HEK293T (cell line): ENCODE data around the gene PAFAH2.
A peak's percentile ranks its signal among the peaks of the same experiment; 100 is the strongest.

Experiments used
- CTCF ChIA-PET: fragments of 350-600 bp; formaldehyde crosslinking; extraction: SDS; loops from one replicate; lab custom pipeline; 2021; ENCODE audit warnings: antibody characterized with exemption, inconsistent platforms; lab: Yijun Ruan, JAX
- POLR2A ChIA-PET: fragments of 350-600 bp; formaldehyde crosslinking; extraction: SDS; loops from one replicate; lab custom pipeline; 2020; ENCODE audit warnings: antibody characterized with exemption, inconsistent platforms; lab: Yijun Ruan, JAX
- DNase-seq: peaks from one replicate; pipeline ENCODE4 v3.0.0; 2012; ENCODE audit warnings: mixed read lengths; ENCODE audit errors: extremely low spot score
- ARNT ChIP-seq: fragments of 450-650 bp; IDR thresholded peaks from 2 replicates; pipeline ENCODE4 v1.6.1; 2017; ENCODE audit warnings: mild to moderate bottlenecking
- BHLHE40 ChIP-seq: fragments of 450-650 bp; IDR thresholded peaks from 2 replicates; pipeline ENCODE4 v1.6.1; 2016; ENCODE audit warnings: mild to moderate bottlenecking, moderate library complexity, borderline replicate concordance
- CTBP1 ChIP-seq: fragments of 450-650 bp; IDR thresholded peaks from 2 replicates; pipeline ENCODE4 v1.6.1; 2016; ENCODE audit warnings: borderline replicate concordance
- ELF4 ChIP-seq: fragments of 450-650 bp; IDR thresholded peaks from 2 replicates; pipeline ENCODE4 v1.6.1; 2017; ENCODE audit warnings: antibody characterized with exemption
- FOXA1 ChIP-seq: fragments of 450-650 bp; IDR thresholded peaks from 2 replicates; pipeline ENCODE4 v1.6.1; 2016; ENCODE audit warnings: mild to moderate bottlenecking
- FOXK2 ChIP-seq: fragments of 450-650 bp; IDR thresholded peaks from 2 replicates; pipeline ENCODE4 v1.6.1; 2016; ENCODE audit warnings: mild to moderate bottlenecking
- FOXM1 ChIP-seq: fragments of 450-650 bp; IDR thresholded peaks from 2 replicates; pipeline ENCODE4 v1.6.1; 2017; ENCODE audit warnings: mild to moderate bottlenecking, borderline replicate concordance
- HDGF ChIP-seq: fragments of 450-650 bp; IDR thresholded peaks from 2 replicates; pipeline ENCODE4 v1.6.1; 2017; ENCODE audit warnings: antibody characterized with exemption, borderline replicate concordance
- L3MBTL2 ChIP-seq: fragments of 450-650 bp; conservative IDR thresholded peaks from 2 replicates; pipeline ENCODE4 v1.6.1; 2016; ENCODE audit warnings: mild to moderate bottlenecking
- LEF1 ChIP-seq: fragments of 450-650 bp; IDR thresholded peaks from 2 replicates; pipeline ENCODE4 v1.6.1; 2017; ENCODE audit warnings: mild to moderate bottlenecking, borderline replicate concordance
- NFRKB ChIP-seq: fragments of 450-650 bp; IDR thresholded peaks from 2 replicates; pipeline ENCODE4 v1.6.1; 2016; ENCODE audit warnings: mild to moderate bottlenecking, moderate library complexity
- SP1 ChIP-seq: fragments of 450-650 bp; IDR thresholded peaks from 2 replicates; pipeline ENCODE4 v1.6.1; 2017
- SUZ12 ChIP-seq: fragments of 450-650 bp; IDR thresholded peaks from 2 replicates; pipeline ENCODE4 v1.6.1; 2016; ENCODE audit warnings: mild to moderate bottlenecking
- TARDBP ChIP-seq: fragments of 450-650 bp; IDR thresholded peaks from 2 replicates; pipeline ENCODE4 v1.6.1; 2016
- ZNF384 ChIP-seq: fragments of 450-650 bp; IDR thresholded peaks from 2 replicates; pipeline ENCODE4 v1.6.1; 2016
- TF ChIP-seq, protein P1 (sequence below): fragments of 450-650 bp; IDR thresholded peaks from 2 replicates; pipeline ENCODE4 v1.6.1; 2016

PAFAH2 gene

DNA sequence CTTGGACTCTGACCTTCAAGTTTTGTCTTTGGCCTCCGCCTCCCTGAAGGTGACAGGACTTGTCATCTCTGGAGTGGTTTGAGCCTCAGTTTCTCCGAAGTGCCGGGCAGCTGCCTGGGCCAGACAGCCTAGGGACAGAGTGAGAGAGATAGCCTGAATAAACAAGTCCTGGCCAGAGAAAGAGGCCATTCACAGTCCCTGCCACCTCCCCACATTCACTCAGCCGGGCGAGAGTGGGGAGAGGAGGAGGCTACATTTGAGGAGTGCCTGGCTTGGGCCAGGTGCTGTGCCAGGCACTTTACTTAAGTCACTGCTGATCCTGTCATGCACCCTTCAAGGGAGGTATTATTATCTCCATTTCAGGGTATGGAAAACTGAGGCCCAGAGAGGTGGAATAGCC, 27.2 kb upstream of the PAFAH2 start:
- TF ChIP-seq BHLHE40 (no peak), ARNT (no peak), FOXK2 (no peak), SP1 (no peak)
- ChIA-PET CTCF (interaction anchor here (1.0 to 1.1 kb wide), 2 partner anchors 10 to 120 kb away, joined by 3 read pairs; no protein-coding TSS in a partner anchor), POLR2A (no interaction called here)
- no peak for DNase-seq

- ChIA-PET CTCF (interaction anchor here (1.3 to 1.7 kb wide), 2 partner anchors 121 to 128 kb away, joined by 3 to 4 read pairs; no protein-coding TSS in a partner anchor), POLR2A (interaction anchor here (0.5 to 1.0 kb wide), 2 partner anchors 26 to 778 kb away, joined by 3 read pairs; partner anchors contain the start of gene PAFAH2)
- TF ChIP-seq ARNT: no peak
- TF ChIP-seq ELF4: no peak
- TF ChIP-seq HDGF: no peak
- TF ChIP-seq SP1: no peak
- TF ChIP-seq NFRKB: no peak
- TF ChIP-seq TARDBP: no peak
- TF ChIP-seq CTBP1: no peak
- TF ChIP-seq, protein P1, sequence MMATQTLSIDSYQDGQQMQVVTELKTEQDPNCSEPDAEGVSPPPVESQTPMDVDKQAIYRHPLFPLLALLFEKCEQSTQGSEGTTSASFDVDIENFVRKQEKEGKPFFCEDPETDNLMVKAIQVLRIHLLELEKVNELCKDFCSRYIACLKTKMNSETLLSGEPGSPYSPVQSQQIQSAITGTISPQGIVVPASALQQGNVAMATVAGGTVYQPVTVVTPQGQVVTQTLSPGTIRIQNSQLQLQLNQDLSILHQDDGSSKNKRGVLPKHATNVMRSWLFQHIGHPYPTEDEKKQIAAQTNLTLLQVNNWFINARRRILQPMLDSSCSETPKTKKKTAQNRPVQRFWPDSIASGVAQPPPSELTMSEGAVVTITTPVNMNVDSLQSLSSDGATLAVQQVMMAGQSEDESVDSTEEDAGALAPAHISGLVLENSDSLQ: no peak
- no peak for TF ChIP-seq FOXA1
- no peak for TF ChIP-seq LEF1
- TF ChIP-seq SUZ12: no peak
- no peak for TF ChIP-seq FOXM1
- no peak for TF ChIP-seq BHLHE40
- no peak for TF ChIP-seq FOXK2
- TF ChIP-seq ZNF384: no peak
- no peak for DNase-seq
Observed at GRCh38 chr1:26023826-26024225, 26.0 kb upstream of the PAFAH2 start.

- DNase-seq: no peak
- ChIA-PET CTCF (interaction anchor here (1.7 kb wide), 1 partner anchor 122 kb away, joined by 4 read pairs; no protein-coding TSS in a partner anchor), POLR2A (no interaction called here)
- TF ChIP-seq FOXM1: no peak
- no peak for TF ChIP-seq TARDBP
Observed at GRCh38 chr1:26023009-26023408, 25.1 kb upstream of the PAFAH2 start.

GRCh38 chr1:26022404-26022779, 24.5 kb upstream of the PAFAH2 start:
- no peak for TF ChIP-seq SUZ12
- no peak for TF ChIP-seq LEF1
- no peak for TF ChIP-seq ELF4
- no peak for TF ChIP-seq SP1
- no peak for TF ChIP-seq FOXM1
- no peak for TF ChIP-seq L3MBTL2
- TF ChIP-seq BHLHE40: no peak
- ChIA-PET CTCF (interaction anchor here (0.7 to 1.7 kb wide), 3 partner anchors 13 to 212 kb away, joined by 3 to 4 read pairs (median 3); no protein-coding TSS in a partner anchor), POLR2A (no interaction called here)
- DNase-seq: no peak

DNA sequence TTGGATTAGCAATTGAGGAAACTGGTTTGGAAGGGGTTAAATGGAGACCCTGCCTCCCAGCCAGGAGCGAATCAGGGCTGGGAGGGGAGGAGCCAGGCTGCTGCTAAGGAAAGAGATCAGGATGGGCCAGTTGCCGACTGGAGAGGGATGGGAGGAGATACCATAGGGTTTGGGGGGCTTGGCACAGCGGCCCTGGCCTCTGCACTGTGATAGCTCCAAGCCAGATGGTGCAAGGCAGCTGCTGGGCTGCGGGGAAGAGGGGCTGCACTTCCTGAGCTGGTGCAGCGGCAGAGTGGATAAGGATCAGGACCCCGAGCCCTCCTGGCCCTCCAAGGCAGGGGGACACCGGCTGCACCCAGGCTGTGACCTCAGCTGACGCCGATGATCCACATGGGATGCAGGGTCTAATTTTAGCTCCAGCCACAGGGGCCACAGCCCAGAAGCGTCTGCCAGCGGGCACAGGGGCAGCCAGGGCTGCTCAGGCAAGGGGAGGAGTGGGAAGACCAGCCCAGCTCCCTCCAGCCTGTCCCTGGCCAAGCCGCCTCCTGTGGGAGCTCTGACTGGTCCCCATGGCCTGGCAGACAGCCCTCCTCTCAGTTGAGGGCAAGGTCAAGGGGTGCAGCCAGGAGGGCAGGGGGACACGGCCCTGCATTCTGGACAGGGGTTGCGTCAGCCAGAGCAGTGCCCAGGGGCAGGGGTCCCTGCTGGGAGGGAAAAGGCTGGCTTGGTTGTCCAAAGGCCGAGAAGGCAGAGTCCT, 24.0 kb upstream of the PAFAH2 start, which contains the start of gene EXTL1:
TSS of gene EXTL1 (plus strand) at position 129 of the 757 bp plus-strand sequence. CDS start 872 bp downstream, outside the sequence.
- TF ChIP-seq ARNT (no peak), FOXM1 (no peak), ELF4 (no peak), LEF1 (no peak), NFRKB (no peak), FOXK2 (no peak), ZNF384 (no peak), FOXA1 (no peak), SP1 (no peak), HDGF (no peak), TARDBP (no peak), SUZ12 (no peak), CTBP1 (no peak), L3MBTL2 (no peak)
- TF ChIP-seq, protein P1: no peak
- CTCF ChIA-PET: interaction anchor here (0.7 to 0.9 kb wide), 3 partner anchors 13 to 211 kb away, joined by 3 to 4 read pairs (median 3); no protein-coding TSS in a partner anchor
- DNase-seq: peak; percentile 55
- POLR2A ChIA-PET: interaction anchor here (0.8 kb wide), 1 partner anchor 89 kb away, joined by 3 read pairs; no protein-coding TSS in a partner anchor

DNA sequence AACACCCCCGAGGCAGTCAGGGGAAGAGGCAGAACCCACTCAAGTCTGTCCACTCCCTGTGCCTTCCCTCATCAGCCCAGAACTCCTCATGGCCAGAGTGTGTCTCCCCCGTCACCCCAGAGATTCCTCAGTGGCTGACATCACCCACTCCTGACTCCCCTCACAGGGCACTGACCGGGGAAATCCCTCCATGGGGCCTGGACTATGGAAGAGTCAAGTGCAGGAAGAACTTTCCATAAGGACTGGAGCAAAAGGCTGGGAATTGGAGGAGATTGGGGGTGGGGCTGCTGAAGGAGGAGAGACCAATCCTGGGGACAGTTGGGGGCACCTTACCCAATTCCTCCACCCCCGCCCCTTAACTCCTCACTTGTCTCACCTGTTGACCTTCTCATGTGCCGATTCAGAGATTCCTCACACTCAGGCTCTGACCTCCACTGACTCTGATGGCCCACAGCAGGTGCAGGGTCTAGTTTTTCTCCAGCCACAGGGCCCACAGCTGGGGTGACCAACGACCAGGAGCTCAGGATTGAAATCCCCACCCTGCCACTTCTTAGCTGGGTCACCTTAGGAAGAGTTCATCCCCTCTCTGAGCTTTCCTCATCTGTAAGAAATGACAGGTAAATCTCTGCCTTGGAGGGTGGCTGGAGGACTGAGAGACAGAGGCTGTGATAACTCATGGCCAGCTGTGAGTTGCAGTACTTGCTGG, 23.2 kb upstream of the PAFAH2 start:
- TF ChIP-seq BHLHE40 (no peak), LEF1 (no peak), SUZ12 (no peak), FOXK2 (no peak), NFRKB (no peak), HDGF (no peak), L3MBTL2 (no peak), FOXA1 (no peak), ELF4 (no peak), ZNF384 (no peak), ARNT (no peak), CTBP1 (no peak), FOXM1 (no peak), TARDBP (no peak), SP1 (no peak)
- TF ChIP-seq, protein P1: no peak
- ChIA-PET POLR2A (interaction anchor here (0.8 kb wide), 1 partner anchor 88 kb away, joined by 3 read pairs; no protein-coding TSS in a partner anchor), CTCF (interaction anchor here (0.7 kb wide), 1 partner anchor 15 kb away, joined by 4 read pairs; no protein-coding TSS in a partner anchor)
- DNase-seq: no peak
